Trophoblast cell (in vitro differentiated cells and primary cell): ENCODE data around the gene ERVFRD-1.
A peak's percentile ranks its signal among the peaks of the same experiment; 100 is the strongest.

Experiments
- DNase-seq, 2 donors: peaks; one replicate each; pipeline ENCODE4 v3.0.0-alpha.2; 2016
- H2AFZ ChIP-seq: 2 replicates; pipeline ENCODE4 v1.6.1; 2013; ENCODE audit warnings: low read length, moderate library complexity, mild to moderate bottlenecking; ENCODE audit not compliant: insufficient read depth, poor library complexity
- H2AK5ac ChIP-seq: 2 replicates; pipeline ENCODE4 v1.6.1; 2013; ENCODE audit warnings: mild to moderate bottlenecking, low read length
- H2BK120ac ChIP-seq: 2 replicates; pipeline ENCODE4 v1.6.1; 2013; ENCODE audit warnings: low read length, mild to moderate bottlenecking, moderate library complexity; ENCODE audit not compliant: insufficient read depth, poor library complexity
- H2BK12ac ChIP-seq: 2 replicates; pipeline ENCODE4 v1.6.1; 2013; ENCODE audit warnings: mild to moderate bottlenecking, low read length, moderate library complexity
- H2BK5ac ChIP-seq: 2 replicates; pipeline ENCODE4 v1.6.1; 2013; ENCODE audit warnings: low read length, low read depth, moderate library complexity, mild to moderate bottlenecking; ENCODE audit not compliant: poor library complexity
- H3K14ac ChIP-seq: 2 replicates; pipeline ENCODE4 v1.6.1; 2013; ENCODE audit warnings: mild to moderate bottlenecking, low read length
- H3K18ac ChIP-seq: 2 replicates; pipeline ENCODE4 v1.6.1; 2013; ENCODE audit warnings: mild to moderate bottlenecking, low read length
- H3K23ac ChIP-seq: 2 replicates; pipeline ENCODE4 v1.6.1; 2013; ENCODE audit warnings: low read length
- H3K27ac ChIP-seq: 2 replicates; pipeline ENCODE4 v1.5.1; 2013; ENCODE audit warnings: low read depth, mild to moderate bottlenecking, inconsistent platforms, low read length, moderate library complexity
- H3K27me3 ChIP-seq: 2 replicates; pipeline ENCODE4 v1.6.1; 2013; ENCODE audit warnings: inconsistent platforms, mild to moderate bottlenecking, low read length, moderate library complexity; ENCODE audit not compliant: insufficient read depth
- H3K36me3 ChIP-seq, 2 experiments: 1 replicate in 1 of 2; 2 replicates in 1 of 2; pipeline ENCODE4 v1.6.1; 2013; ENCODE audit warnings: low read length in 2 of 2, mild to moderate bottlenecking in 2 of 2, moderate library complexity in 1 of 2; ENCODE audit not compliant: insufficient read depth in 2 of 2, control insufficient read depth in 1 of 2
- H3K4ac ChIP-seq: 2 replicates; pipeline ENCODE4 v1.6.1; 2013; ENCODE audit warnings: low read depth, mild to moderate bottlenecking, low read length, moderate library complexity
- H3K4me1 ChIP-seq, 2 experiments: 1 replicate in 1 of 2; 2 replicates in 1 of 2; pipeline ENCODE4 v1.6.1; 2013; ENCODE audit warnings: low read length in 2 of 2, mild to moderate bottlenecking in 2 of 2, moderate library complexity in 1 of 2; ENCODE audit not compliant: insufficient read depth in 2 of 2, control insufficient read depth in 1 of 2
- H3K4me2 ChIP-seq: 2 replicates; pipeline ENCODE4 v1.6.1; 2013; ENCODE audit warnings: inconsistent platforms, mild to moderate bottlenecking, low read length, moderate library complexity
- H3K4me3 ChIP-seq: 2 replicates; pipeline ENCODE4 v1.5.1; 2013; ENCODE audit warnings: mild to moderate bottlenecking, low read depth, low read length, inconsistent platforms
- H3K79me1 ChIP-seq: one replicate; pipeline ENCODE4 v1.6.1; 2013; ENCODE audit warnings: low read length
- H3K79me2 ChIP-seq: 2 replicates; pipeline ENCODE4 v1.6.1; 2013; ENCODE audit warnings: low read length, mild to moderate bottlenecking; ENCODE audit not compliant: control insufficient read depth, insufficient read depth, poor library complexity
- H3K9ac ChIP-seq: 2 replicates; pipeline ENCODE4 v1.6.1; 2013; ENCODE audit warnings: mild to moderate bottlenecking, low read length
- H3K9me3 ChIP-seq: 2 replicates; pipeline ENCODE4 v1.6.1; 2013; ENCODE audit warnings: low read depth, mild to moderate bottlenecking, control low read depth, inconsistent platforms, low read length; ENCODE audit not compliant: insufficient read depth
- H4K12ac ChIP-seq: 2 replicates; pipeline ENCODE4 v1.6.1; 2013; ENCODE audit warnings: low read depth, mild to moderate bottlenecking, low read length, moderate library complexity
- H4K8ac ChIP-seq: 2 replicates; pipeline ENCODE4 v1.6.1; 2013; ENCODE audit warnings: low read depth, mild to moderate bottlenecking, low read length, moderate library complexity
- H4K91ac ChIP-seq: one replicate; pipeline ENCODE4 v1.6.1; 2013; ENCODE audit warnings: low read depth, mild to moderate bottlenecking, low read length, moderate library complexity
- WGBS: extraction: QIAGEN DNeasy Blood & Tissue Kit; methylation state at CpG from one replicate; pipeline ENCODE4 v1.1.7; 2013; ENCODE audit warnings: missing lambda C conversion rate; ENCODE audit not compliant: insufficient read length, insufficient coverage; ENCODE audit errors: extremely low coverage; 5-methylcytosine and 5-hydroxymethylcytosine counted together

Gene ERVFRD-1

DNA sequence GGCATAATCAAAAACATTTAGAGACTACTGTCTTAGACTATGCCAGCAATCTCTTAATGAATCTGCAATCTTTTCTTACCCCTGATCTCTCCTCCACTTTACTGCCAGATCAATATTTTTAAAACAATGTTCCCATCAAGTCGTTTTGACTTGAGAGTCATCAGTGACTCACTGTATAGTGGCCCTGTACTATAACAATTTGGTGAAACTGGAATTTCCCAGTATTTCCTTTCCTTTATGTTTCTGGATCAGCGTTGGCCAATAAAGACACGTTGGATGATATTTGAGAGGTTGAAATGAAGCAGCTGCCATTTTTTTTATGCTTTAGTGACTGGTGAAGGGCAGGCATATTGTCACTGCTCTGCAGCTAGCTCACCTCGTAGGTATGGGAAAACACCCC is 28.0 kb downstream of the ERVFRD-1 start:
- peaks cover 11 to 12% of the 10 kb centered on the region in 2 experiments for H3K4me1 ChIP-seq
- H3K79me2 ChIP-seq, result peaks cover 4% of the 10 kb centered on the region
- no peaks in the 10 kb centered on the region for H3K36me3 ChIP-seq
- no peak overlapping the region for H3K4me3 ChIP-seq
- no peak overlapping the region for H4K91ac ChIP-seq
- no peak overlapping the region for H3K9ac ChIP-seq
- no CpG with 5 or more reads among the region's 4 CpGs for WGBS
- H3K79me1 ChIP-seq, result peaks cover 22% of the 10 kb centered on the region
- no peaks in the 10 kb centered on the region for H3K9me3 ChIP-seq
- no peak overlapping the region for H3K18ac ChIP-seq
- H4K12ac ChIP-seq, result no peak overlapping the region
- H3K27me3 ChIP-seq, result no peaks in the 10 kb centered on the region
- no peak overlapping the region for H3K27ac ChIP-seq
- H2AFZ ChIP-seq, result no peak overlapping the region
- no peak overlapping the region for H2BK120ac ChIP-seq
- no peak overlapping the region for H3K14ac ChIP-seq
- peak in 1 of 2 donors; percentile 19 for DNase-seq
- H3K4me2 ChIP-seq, result no peak overlapping the region
- no peak overlapping the region for H3K4ac ChIP-seq
- H2AK5ac ChIP-seq, result no peak overlapping the region
- H2BK5ac ChIP-seq, result no peak overlapping the region
- no peak overlapping the region for H4K8ac ChIP-seq
- H2BK12ac ChIP-seq, result no peak overlapping the region
- no peak overlapping the region for H3K23ac ChIP-seq

DNA sequence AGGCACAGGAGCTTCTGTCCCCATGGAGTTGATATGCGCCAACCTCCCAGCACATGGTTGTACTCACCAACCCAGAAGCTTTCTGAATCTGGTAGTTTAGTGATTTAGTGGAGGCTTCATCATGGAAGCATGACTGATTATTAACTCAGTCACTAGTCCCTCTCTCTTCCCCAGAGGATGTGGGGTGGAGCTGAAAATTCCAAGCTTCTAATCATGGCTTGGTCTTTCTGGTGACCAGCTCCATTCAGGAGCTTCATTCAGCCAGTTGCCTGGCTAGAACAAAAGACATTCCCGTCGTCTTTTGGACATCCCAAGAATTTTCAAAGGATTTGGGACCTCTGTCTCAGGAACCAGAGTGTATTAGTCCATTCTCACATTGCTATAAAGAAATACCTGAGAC is 31.2 kb downstream of the ERVFRD-1 start:
- Histone ChIP-seq H4K8ac (no peak overlapping the region), H3K4me2 (no peak overlapping the region), H2BK12ac (no peak overlapping the region), H2BK5ac (peak overlapping the region; percentile 10), H3K36me3 (no peaks in the 10 kb centered on the region), H2AFZ (no peak overlapping the region), H3K4me3 (no peak overlapping the region), H3K18ac (no peak overlapping the region), H3K9me3 (no peaks in the 10 kb centered on the region), H4K91ac (peak overlapping the region; percentile 15), H3K79me2 (peaks cover 2% of the 10 kb centered on the region), H3K27me3 (no peaks in the 10 kb centered on the region), H3K23ac (no peak overlapping the region), H2AK5ac (no peak overlapping the region), H3K4me1 (peaks cover 0 to 2% of the 10 kb centered on the region in 2 experiments), H3K79me1 (peaks cover 7% of the 10 kb centered on the region), H4K12ac (no peak overlapping the region), H2BK120ac (peak overlapping the region; percentile 48), H3K9ac (no peak overlapping the region), H3K4ac (no peak overlapping the region), H3K14ac (no peak overlapping the region), H3K27ac (peak overlapping the region; percentile 9)
- no peak for DNase-seq
- no CpG with 5 or more reads among the region's 3 CpGs for WGBS

DNA sequence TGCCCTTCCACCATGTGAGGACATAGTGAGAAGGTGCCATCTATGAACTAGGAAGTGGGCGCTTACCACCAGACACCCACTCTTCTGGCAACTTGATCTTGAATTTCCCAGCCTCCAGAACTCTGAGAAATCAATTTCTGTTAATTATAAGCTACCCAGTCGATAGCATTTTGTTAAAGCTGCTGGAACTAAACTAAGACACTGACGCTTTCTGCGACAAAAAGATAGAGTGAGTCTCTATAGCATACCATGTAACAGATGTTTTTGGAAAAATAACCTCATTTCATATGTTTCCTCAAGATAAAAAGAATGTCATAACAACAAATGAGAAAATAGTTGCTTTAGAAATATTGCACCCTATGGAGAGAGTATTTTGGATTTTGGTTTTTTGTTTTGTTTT is 33.3 kb downstream of the ERVFRD-1 start:
- Histone ChIP-seq H3K4me3 (no peak overlapping the region), H2BK120ac (no peak overlapping the region), H3K4me2 (no peak overlapping the region), H3K4me1 (peaks cover 2% of the 10 kb centered on the region in 2 experiments), H4K8ac (no peak overlapping the region), H4K12ac (no peak overlapping the region), H2BK5ac (no peak overlapping the region), H3K36me3 (no peaks in the 10 kb centered on the region), H4K91ac (no peak overlapping the region), H3K27ac (no peak overlapping the region), H3K27me3 (no peaks in the 10 kb centered on the region), H3K79me1 (peaks cover 5% of the 10 kb centered on the region), H3K14ac (no peak overlapping the region), H2BK12ac (no peak overlapping the region), H3K9me3 (no peaks in the 10 kb centered on the region), H2AFZ (no peak overlapping the region), H3K9ac (no peak overlapping the region), H3K79me2 (no peaks in the 10 kb centered on the region), H2AK5ac (no peak overlapping the region), H3K4ac (no peak overlapping the region), H3K23ac (no peak overlapping the region), H3K18ac (no peak overlapping the region)
- WGBS, result no CpG with 5 or more reads among the region's 4 CpGs
- DNase-seq, result no peak

DNA sequence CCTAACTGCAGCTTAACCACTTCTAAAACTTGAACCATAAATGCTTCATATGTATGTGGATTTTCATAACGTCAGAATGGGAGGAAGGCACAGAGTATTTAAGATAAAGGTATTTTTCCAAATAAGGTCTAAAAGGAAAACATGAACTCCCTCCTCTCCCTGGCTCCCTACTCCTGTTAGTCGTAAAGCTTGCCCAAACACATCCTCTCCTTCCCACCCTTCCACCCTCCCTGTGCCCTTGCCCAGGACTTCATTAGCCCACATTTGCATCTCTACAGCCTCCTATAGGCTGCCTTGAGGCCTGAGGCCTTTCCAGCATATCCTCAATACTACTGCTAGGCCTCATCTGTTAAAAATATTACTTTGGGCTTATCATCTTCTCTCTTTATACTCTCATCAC is 35.0 kb downstream of the ERVFRD-1 start:
- Histone ChIP-seq H3K23ac (no peak overlapping the region), H3K4me2 (no peak overlapping the region), H3K79me1 (peaks cover 2% of the 10 kb centered on the region), H3K36me3 (no peaks in the 10 kb centered on the region), H2BK5ac (no peak overlapping the region), H4K12ac (no peak overlapping the region), H4K91ac (no peak overlapping the region), H3K4me3 (no peak overlapping the region), H3K4me1 (peaks cover 2% of the 10 kb centered on the region in 2 experiments), H3K4ac (no peak overlapping the region), H3K9ac (no peak overlapping the region), H2BK120ac (no peak overlapping the region), H3K18ac (no peak overlapping the region), H3K27ac (no peak overlapping the region), H2BK12ac (no peak overlapping the region), H3K14ac (no peak overlapping the region), H3K79me2 (no peaks in the 10 kb centered on the region), H4K8ac (no peak overlapping the region), H2AK5ac (no peak overlapping the region), H3K9me3 (no peaks in the 10 kb centered on the region), H3K27me3 (no peaks in the 10 kb centered on the region), H2AFZ (no peak overlapping the region)
- WGBS, result no CpG with 5 or more reads among the region's 2 CpGs
- DNase-seq, result no peak
